Stimulated activated CD8-positive, alpha-beta memory T cell treated with anti-CD3 and anti-CD28 coated beads, Interleukin-2, amount 100 ng/mL, for 48 hours (primary cell): ENCODE data around the gene PTPRT.
"Not testable (repeated sequence)": the region's sequence is repeated elsewhere in the genome, so short reads cannot be mapped to it uniquely, and the experiment has no call there.

Source experiments
- DNase-seq, 2 donors: peaks; one replicate each; pipeline ENCODE4 v3.0.0-alpha.2; 2020; ENCODE audit warnings: low read depth in 2 of 2

Gene PTPRT

DNA sequence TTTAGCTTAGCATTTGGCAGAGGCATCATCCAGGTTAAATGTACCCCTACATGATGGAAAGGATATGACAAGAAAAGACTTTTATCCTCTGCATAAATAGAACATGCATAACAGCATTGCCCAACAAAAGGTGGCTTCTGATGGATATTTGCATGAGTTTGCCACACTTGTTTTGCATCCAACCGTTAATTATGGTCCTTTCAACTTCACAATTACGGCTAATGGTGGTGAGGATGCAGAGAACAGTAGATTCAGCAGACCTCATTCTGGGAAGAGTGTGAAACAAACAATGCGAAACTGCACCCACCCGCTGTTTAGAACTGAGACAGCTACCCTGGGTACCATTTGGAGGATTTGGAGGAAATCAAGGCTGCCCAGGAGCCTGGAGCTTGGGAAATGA is 880.7 kb downstream of the PTPRT start:
- no peak for DNase-seq

DNA sequence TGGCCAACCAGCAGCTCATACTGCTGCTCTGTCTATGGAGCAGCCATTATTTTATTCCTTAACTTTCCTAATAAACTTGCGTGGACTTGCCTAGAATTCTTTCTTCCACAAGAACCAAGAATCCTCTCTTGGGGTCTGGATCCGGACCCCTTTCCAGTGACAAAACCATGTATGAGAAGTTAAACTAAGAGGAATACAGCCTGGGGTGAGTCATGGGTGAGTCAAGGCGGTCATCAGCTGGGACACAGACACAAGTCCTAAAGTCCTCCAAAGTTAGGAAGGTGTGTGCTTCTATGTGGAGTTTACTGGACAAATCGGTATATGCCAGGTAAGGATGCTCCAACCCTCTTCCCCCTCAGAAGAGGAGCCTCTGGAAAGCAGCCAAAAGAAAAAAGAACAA is 881.5 kb downstream of the PTPRT start:
- no peak for DNase-seq

DNA sequence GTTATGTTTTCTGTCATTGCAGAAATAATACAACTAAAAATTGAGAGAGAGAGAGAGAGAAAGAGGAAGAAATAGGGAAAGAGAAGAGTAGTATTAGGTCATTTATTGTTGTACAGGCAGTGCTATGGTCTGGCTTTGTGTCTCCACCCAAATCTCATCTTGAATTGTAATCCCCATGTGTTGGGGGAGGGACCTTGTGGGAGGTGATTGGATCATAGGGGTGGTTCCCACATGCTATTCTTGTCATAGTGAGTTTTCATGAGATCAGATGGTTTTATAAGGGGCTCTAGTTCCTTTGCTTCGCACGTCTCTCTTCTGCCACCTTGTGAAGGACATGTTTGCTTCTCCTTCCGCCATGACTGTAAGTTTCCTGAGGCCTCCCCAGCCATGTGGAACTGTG is 894.1 kb downstream of the PTPRT start:
- no peak for DNase-seq

DNA sequence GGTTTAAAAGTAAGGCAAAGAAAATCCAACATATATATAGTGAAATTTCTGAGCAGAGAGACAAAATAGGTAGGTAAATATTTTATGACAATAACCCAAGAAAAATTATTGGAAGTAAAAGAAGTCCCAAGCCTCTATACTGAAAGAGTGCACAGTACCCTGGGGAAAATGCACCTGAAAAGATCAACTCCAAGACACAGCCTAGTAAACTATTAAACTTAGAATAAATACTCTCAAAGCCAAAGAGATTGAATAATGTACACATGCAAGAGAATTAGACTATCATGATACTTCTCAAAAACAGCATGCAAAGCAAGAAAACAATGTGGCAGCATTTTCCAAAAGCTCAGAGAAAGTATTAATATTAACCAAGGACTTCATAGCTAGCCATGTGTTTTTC is 894.7 kb downstream of the PTPRT start:
- no peak for DNase-seq

DNA sequence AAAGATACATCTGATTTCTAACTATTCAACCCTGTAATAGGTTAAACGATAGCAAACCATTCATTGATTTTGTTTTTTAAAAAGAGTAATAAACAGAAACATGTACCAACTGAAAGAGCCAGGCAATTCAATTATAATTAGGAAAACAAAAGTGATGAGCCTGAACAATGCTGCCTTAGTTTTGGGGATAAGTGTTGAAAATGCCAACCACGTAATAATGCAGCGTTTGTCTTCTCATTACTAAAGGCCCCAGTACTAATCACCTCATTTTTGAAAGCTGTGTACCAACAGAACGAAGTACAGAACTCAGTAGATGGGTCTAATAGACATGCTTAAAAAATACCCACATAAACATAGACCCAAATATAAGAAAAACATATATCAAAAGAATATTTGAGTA is 907.9 kb downstream of the PTPRT start:
- no peak for DNase-seq

DNA sequence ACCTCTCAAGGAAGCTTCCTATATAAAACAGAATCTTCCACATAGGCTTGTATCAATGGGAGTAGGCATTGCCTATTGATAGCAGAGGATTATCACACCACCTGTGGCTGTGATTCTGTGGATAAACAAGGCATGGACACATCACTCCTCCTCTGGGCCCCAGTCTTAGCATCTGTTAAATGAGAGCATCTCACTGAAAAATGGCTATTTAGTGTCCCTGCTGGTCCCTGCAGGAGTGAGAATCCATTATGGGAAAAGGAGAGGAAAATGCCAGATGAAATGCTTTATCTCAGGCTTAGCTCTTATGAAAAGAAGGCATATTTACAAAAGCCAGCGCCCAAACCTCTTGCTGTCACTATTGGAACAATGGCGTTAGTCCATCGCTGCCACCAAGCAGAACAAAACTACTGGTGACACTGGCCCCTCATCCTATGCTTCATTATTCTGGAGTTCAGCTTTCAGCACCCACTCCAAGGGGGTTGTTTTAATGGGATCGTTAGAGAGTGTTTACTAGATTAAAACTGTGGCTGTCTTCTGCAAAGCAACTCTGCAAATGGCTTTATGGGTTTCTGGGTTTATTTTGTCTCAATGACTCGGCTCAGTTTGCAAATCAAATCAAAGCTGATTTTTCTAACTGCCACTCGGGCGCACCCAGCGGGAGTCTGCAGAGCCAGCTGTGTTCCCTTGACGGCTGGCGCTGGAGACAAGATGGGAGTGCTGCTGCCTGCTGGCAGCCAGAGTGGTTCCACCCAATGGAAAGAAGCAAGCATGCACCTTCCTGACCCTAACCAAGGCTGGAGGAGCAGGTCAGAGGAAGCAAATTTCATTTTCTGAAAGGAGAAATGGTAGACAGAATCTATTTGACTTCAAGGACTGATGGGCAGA is 912.7 kb downstream of the PTPRT start:
- no peak for DNase-seq

DNA sequence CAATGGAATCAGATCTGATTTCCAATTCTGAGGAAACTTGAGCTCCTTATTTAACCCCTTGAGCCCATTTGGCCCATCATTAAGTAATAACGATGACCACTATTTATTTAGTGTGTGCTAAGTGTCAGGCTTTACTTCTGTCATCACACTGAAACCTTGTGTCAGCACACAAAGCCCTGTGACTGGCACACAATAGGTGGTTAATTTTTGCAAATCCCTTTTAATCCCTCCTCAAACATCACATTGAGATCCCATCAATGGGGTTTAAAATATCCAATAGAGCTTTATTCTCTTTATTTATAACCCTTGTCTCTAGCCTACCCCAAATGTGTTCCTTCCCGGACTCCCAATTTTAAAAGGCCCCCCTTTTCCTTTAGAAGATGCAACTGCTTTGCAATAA is 914.7 kb downstream of the PTPRT start:
- no peak for DNase-seq

DNA sequence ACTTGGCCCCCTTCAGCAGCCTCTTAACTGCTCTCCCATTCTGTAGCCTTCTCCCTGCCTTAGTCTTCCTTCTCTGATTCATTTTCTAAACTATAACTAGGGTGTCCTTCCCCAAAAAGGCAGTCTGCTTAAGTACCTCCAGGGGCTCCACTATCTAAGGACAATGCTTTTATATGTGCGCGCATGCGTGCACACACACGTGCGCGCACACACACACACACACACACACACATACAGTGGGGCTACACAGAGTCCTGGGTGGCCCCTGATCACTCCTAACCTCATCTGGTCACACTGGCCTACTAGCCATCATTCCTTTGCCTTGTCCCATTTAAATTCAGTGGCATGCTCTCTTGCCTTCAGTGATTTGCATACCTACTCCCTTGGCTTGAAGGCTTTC is 917.2 kb downstream of the PTPRT start:
- no peak for DNase-seq

DNA sequence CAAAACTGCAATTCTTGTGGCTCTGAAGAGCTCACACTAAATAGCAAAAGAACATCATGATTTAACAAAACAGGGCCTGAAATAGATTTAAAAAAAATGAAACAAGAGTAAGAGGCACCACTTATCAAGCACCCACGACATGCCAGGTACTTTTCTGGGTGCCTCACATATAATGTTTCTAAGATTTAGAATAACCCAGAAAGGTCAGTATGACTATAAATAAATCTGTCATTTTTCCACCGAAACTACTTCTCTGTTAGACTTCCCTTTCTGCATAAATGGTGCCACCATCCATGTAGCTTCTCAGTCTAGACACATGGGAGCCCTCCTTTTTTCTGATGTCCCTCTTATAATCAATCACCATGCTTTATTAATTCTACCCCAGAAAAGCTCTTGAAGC is 919.2 kb downstream of the PTPRT start:
- no peak for DNase-seq

DNA sequence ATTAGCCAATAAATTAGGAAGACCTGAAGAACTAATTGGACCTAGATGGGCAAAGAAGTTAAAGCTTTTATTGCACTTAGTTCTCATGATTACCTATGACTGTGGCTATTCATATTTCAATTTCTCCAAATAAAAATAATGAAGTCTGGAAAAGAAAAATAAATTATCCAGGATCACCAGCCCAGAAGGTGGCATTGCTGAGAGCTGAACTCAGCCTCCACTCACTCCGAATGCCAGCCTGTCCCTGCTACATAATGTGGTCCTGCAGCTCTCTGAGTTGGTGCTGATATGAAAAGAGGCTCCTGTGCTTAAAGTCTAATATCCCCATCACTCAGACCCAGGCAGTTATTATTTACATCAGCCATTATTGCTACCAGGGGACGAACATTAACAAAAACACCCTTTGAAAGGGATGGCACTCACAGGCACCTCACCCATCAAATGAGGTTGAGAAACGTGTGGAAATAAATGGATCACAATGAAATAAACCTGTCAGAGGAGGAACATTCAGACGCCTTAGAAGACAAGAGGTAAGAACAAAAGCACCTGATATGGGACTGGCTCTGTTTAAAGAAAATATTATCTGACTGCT is 921.8 kb downstream of the PTPRT start:
- no peak for DNase-seq

DNA sequence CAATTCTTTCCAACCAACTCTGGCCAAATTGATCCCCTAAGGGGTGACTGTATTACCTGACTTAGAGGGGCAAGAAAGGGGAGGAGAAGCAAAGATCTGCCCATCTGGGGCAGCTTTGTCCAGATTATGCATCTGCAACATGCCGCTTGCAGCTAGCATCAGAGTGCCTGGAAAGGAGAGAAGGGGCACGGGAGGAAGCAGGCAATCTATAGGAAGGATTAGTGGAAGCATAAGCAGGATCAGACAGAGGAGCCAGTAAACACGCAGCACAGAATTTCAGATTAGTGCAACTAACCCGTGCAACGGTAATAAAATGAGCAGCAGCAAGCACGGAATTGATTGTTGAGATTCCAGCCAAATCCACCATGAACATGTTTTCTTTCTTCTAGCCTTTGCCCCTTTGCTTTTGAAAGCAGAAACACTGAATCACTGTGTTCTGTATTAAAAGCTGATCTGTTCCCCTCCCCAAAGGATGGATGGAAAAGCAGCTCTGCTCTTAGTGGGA is 927.9 kb downstream of the PTPRT start:
- DNase-seq: no peak

DNA sequence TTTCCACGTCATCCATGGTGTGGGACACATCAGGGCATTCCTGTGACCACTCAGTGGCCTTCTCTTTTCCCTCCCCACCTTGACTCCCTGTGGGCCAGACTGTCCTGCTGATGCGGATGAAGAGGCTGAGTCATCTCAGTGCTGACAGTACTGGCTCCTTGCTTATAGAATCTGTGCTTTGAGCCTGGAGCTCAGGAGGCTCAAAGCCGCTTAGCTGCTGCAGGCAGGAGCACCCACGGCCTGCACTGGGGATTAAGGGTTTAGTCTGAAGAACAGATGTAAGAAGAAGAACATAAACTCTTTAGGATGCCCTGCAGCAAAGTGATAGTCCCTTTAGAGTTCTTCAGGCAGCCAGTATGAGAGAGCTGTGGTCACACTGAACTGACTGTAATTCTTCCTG is 929.5 kb downstream of the PTPRT start:
- no peak for DNase-seq

DNA sequence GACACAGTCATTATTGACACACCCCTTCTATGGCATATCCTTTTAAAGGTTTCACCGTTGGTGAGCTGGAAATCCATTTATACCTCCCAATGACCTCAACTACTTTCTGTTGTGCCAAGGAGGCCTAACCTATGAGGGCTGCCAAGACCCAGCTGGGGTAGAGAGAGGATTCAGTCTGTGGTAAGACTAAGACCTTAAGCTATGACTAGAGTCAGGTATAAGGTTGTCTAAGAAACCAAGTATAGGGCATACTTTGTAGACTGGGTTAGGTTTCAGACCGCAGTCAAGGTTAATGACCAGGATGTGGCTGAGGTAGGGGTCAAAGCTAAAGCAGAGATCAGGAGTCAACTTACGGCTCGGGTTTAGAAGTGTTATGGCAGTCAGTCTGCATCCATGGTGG is 930.3 kb downstream of the PTPRT start:
- no peak for DNase-seq

DNA sequence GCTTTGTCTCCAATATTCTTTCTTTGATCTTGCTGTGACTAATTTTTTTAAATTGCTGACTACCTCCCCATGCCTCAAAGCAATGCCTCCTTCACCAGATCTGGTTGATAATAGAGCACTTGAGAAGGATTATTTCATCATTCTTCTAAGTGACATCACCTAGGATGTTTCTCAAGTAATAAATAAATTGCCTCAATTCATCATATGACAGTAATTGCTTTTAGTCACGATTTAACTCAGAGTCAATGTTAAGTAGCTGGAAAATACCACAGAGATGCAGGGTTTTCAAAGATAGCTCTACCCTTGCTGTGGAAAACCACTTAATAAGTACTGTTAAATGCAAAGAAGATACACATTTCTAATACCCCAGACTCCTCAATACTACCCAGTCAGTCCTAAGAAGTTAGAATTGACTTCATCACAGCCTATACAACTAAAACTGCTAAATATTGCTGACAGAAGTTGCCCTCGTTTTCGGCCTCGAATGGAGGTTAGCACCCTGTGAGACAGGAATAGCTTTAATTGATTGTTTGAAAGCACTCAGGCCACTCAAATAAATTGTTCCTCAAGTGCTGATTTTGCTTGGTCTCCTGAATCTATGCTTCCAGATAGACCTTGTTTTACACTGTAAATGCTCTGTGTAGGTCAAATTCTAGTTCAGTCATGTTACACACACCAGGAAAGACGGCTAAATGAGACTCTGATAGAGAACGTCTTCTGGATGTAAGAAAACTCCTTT is 931.0 kb downstream of the PTPRT start:
- no peak for DNase-seq

DNA sequence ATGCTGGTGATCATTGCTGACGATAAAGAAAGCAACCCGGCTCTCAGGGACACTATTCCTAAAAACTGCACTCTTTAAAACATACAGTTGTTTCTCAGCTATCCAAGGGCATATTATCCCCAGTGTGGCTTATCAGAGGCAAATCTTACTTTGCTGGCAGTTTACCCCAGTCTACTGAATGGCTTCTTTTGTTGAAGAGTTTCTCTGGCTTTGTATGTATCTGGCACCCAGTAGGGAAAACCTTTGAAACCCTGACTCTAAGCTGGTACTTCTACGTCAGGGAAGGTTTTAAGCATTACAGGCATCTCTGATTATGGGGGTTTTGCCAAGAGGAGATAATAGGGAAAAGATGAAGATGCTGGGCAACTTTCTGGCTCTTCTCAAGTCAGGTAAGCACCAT is 933.9 kb downstream of the PTPRT start:
- no peak for DNase-seq

DNA sequence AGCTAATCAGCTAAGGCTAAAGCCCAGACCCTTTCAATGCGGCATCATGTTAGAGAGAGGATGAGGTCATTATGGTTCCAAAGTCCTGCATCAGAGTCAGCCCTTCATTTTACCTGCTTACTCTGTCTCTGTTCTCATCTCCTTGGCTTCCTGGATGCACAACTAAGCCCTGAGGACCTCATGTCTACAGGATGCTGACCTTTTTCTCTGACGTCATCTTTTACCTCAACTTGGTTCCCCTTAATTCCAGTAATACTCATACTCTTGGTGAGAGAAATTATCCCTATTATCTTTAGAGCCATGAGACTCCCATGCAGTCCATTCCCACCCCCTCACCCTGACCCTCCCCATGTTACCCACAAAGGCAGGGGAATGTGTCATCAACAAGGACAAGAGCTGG is 935.0 kb downstream of the PTPRT start:
- DNase-seq: no peak

DNA sequence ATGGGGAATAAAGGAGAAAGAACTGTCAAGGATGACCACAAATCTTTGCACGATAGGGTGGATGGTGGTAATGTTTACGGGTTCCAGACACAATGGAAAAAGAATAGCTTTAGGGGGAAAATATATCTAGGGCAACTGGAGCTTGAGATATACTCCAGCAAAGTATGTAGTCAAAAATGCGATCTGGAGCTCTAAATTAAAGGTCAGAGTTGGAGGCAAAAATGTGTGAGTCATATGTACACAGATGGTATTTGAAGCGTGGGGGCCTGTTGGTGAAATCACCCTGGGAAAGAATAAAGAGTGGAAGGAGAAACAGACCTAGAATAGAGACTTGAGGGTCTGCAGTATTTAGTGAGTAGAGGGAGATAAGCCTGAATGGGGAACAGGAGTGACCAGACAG is 937.6 kb downstream of the PTPRT start:
- no peak for DNase-seq

DNA sequence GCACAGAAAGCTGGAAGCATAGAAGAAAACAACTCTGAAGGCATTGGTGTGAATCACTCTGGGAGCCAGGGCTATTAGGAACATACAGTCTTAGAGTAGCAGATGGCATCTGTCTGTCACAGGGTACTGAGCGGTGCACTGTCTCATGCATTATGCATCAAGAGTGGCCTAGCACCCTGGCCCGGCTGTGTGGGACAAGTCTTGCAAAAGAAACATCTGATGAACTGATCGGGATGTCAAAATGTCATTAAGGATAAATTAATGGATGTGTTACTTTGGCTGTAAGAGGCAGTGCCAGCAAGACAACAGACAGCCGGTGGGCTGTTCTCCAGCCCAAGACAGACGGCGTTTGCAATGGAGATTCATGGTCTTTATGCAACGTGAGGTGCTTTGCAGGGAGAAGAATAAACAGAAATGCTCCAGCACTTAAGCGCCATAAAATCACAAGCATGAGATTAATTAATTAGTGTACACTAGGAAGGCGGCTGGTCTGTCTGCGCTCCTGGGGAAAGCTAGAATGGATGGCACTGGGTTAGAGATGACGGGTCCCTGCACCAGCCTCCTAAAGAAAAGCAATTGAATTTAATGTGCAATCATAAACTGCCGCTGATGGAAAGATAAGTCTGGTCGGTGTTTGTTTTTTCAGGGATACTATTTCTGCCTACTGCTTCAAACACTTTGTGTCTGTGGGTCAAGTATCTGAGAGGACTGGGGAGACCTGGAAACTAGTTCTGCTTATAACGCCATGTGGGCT is 970.9 kb downstream of the PTPRT start:
- no peak for DNase-seq

DNA sequence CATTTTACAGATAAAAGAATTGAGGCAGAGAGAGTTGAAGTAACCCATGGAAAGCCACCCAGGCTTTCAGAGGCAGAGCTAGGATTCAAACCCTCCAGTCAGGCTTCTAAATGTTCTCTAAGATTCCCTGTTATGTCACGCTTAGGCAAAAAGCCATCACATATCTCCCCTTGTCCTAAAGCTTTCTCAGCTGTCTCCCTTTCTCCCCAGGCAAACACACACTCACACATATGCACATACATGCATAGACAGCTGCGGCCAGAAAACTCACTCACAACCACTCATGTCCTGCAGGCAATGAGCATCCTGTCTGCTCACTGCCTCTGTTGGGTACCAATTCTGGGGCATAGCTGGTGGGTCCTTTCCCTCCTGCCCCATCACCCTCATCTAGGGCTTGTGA is 975.6 kb downstream of the PTPRT start:
- DNase-seq: no peak

DNA sequence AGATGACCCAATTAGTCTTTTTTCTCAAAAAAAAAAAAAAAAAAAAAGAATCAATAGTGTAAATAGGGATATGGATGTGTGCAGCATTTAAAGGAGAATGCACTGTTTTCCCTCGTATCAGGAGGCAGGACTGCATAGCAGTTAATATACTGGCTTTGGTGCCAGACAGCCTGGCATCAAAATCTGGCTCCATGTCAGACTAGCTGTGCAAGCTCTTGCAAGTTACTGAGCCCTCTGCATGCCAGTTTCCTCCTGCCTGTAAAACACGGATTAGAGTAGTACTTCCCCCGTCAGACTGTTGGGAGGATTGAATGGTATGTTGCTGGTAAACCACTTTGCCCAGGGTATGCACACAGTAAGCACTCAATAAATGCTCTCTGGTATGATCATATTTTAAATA is 977.3 kb downstream of the PTPRT start:
- DNase-seq: no peak

DNA sequence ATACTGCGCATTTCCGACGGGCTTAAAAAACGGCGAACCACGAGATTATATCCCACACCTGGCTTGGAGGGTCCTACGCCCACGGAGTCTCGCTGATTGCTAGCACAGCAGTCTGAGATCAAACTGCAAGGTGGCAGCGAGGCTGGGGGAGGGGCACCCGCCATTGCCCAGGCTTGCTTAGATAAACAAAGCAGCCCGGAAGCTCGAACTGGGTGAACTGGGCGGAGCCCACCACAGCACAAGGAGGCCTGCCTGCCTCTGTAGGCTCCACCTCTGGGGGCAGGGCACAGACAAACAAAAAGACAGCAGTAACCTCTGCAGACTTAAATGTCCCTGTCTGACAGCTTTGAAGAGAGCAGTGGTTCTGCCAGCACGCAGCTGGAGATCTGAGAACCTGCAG is 983.1 kb downstream of the PTPRT start:
- DNase-seq: not testable (repeated sequence)

DNA sequence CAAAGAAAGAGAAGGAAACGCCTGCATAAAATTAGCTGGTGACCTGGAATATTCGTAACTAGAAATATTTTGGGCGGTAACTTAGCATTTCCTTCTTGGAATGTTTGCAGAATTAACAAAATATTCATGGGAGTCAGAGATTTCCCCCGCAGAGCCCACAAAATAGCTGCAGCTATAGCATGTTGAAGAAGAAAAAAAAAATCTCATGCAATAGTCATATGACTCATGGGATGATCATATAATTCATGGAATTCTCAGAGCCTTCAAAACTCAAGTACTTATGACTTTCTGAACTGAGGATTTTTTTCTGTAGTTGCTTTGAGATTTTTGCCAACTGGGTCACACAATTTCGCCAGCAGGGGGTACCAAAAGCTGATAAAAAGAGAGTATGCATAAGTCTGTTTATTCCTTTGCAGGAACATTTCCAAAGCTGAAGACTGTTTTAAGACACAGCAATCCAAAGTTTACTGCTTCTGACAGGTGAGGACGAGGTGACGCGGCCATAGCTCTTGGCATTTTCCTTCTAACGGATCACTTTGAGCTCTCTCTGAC is 985.5 kb downstream of the PTPRT start:
- no peak for DNase-seq
